Activated B cell treated with CpG ODN at 0.5 μM for 24 hours (primary cell): ENCODE results near the gene DDOST. TPM values are rescaled to one million over a fixed set of nuclear protein-coding genes. Genes with fewer than 3 reads are reported as not detected.

Experiments used
- ATAC-seq: fragments of 200-7000 bp; cut with Tn5 transposase; one replicate; pipeline ENCODE4 v1.10.0; 2021; ENCODE audit warnings: low read depth, mild to moderate bottlenecking, moderate library complexity
- CTCF ChIA-PET: fragments of 350-600 bp; sonication (Branson Sonifier 250); formaldehyde crosslinking; loops from one replicate; lab custom pipeline; 2021; ENCODE audit warnings: antibody characterized with exemption; lab: Charles Lee
- POLR2A ChIA-PET: fragments of 350-600 bp; sonication (Branson Sonifier 250); formaldehyde crosslinking; loops from one replicate; lab custom pipeline; 2021; ENCODE audit warnings: antibody characterized with exemption; lab: Charles Lee
- DNase-seq: peaks from one replicate; pipeline ENCODE4 v3.0.0; 2022
- H3K27ac Mint-ChIP-seq: one replicate; pipeline ENCODE4 v1.8.0; 2020; ENCODE audit warnings: mixed read lengths
- H3K27me3 Mint-ChIP-seq: one replicate; pipeline ENCODE4 v1.8.0; 2021; ENCODE audit warnings: mixed read lengths
- H3K36me3 Mint-ChIP-seq: one replicate; pipeline ENCODE4 v1.8.0; 2021; ENCODE audit warnings: low read depth, mixed read lengths
- H3K4me1 Mint-ChIP-seq: one replicate; pipeline ENCODE4 v1.8.0; 2021; ENCODE audit warnings: mixed read lengths
- H3K4me3 Mint-ChIP-seq: one replicate; pipeline ENCODE4 v1.8.0; 2020; ENCODE audit warnings: mild to moderate bottlenecking, mixed read lengths
- H3K9me3 Mint-ChIP-seq: one replicate; pipeline ENCODE4 v1.8.0; 2020; ENCODE audit warnings: mixed read lengths
- intact Hi-C: fragments of 100-400 bp; cut with micrococcal nuclease; formaldehyde crosslinking; loops from one replicate; pipeline ENCODE4 v1.15.1; 2024
- total RNA-seq: library from RNA; stranded (reverse); gene quantifications from 2 replicates; pipeline ENCODE4 v1.2.3, GENCODE V29; 2022
- TF ChIP-seq, protein P1 (sequence below): fragments of 200-600 bp; IDR thresholded peaks from one replicate; pipeline ENCODE4 v1.8.0; 2022; ENCODE audit warnings: antibody characterized with exemption, mild to moderate bottlenecking

DDOST gene
- total RNA-seq, 1 donor from 2014 or later: 132 TPM

DNA sequence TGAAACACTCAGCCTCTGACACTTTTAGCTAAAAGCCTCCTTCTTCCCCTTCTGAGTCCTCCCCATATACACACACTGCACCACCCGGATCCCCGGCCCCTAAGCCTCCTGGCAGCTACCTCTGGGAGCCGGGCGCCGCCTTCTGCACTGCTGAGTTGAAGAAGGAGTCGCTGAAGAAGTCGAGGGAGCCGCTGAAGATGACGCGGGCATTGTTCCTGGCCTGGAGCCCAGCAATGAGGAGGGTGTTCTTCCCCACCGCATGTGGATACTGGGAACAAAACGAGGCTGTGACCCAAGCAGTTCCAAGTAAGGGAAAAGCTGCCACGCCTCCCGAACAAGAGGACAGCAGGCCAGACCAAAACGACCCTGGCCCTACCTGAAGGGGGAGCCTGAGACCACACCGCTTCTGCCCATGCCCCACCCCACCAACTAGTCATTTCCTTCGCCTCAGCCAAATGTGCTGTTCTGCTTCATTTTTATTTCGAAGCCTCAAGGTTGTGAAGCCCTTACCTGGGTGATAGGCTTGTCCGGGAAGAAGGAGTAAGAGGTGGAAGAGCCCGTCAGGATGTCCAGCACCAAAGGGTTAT, 7.0 kb downstream of the DDOST start:
- POLR2A ChIA-PET: interaction anchor here (0.6 kb wide), 1 partner anchor 133 kb away, joined by 4 read pairs; no protein-coding TSS in a partner anchor
- Mint-ChIP-seq H3K4me3 (no peak overlapping the region), H3K4me1 (peaks cover 3% of the 10 kb centered on the region), H3K27ac (no peak overlapping the region), H3K36me3 (peaks cover 91% of the 10 kb centered on the region), H3K27me3 (no peaks in the 10 kb centered on the region), H3K9me3 (no peaks in the 10 kb centered on the region)
- ATAC-seq (no peak), DNase-seq (no peak)
- intact Hi-C loops: no loop called here
- CTCF ChIA-PET: no interaction called here
- TF ChIP-seq, protein P1, sequence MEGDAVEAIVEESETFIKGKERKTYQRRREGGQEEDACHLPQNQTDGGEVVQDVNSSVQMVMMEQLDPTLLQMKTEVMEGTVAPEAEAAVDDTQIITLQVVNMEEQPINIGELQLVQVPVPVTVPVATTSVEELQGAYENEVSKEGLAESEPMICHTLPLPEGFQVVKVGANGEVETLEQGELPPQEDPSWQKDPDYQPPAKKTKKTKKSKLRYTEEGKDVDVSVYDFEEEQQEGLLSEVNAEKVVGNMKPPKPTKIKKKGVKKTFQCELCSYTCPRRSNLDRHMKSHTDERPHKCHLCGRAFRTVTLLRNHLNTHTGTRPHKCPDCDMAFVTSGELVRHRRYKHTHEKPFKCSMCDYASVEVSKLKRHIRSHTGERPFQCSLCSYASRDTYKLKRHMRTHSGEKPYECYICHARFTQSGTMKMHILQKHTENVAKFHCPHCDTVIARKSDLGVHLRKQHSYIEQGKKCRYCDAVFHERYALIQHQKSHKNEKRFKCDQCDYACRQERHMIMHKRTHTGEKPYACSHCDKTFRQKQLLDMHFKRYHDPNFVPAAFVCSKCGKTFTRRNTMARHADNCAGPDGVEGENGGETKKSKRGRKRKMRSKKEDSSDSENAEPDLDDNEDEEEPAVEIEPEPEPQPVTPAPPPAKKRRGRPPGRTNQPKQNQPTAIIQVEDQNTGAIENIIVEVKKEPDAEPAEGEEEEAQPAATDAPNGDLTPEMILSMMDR: no peak

DNA sequence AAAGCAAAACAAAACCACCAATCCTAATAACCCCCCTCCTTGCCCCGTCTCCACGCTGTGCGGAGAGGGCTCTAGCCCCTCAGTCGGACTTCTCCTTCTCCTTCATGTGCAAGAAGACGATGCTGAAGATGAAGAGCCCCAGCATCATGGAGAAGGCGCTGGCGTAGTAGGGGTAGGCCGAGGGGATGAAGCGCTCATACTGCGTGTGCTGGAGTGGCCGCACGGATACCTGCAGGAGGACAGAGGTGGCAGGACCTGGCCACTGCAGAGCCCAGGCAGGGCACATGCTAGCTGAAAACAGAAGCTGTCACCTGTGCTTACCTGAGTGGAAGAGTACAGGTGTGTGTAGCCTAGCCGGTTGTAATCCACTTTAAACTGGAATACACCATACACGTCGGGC, 8.9 kb downstream of the DDOST start:
- H3K27ac Mint-ChIP-seq: no peak overlapping the region
- H3K4me1 Mint-ChIP-seq: no peaks in the 10 kb centered on the region
- H3K9me3 Mint-ChIP-seq: no peaks in the 10 kb centered on the region
- H3K36me3 Mint-ChIP-seq: peaks cover 85% of the 10 kb centered on the region
- no peak for ATAC-seq
- H3K4me3 Mint-ChIP-seq: no peak overlapping the region
- intact Hi-C loops: no loop called here
- ChIA-PET CTCF (no interaction called here), POLR2A (no interaction called here)
- TF ChIP-seq, protein P1: no peak
- no peaks in the 10 kb centered on the region for H3K27me3 Mint-ChIP-seq
- DNase-seq: no peak

DNA sequence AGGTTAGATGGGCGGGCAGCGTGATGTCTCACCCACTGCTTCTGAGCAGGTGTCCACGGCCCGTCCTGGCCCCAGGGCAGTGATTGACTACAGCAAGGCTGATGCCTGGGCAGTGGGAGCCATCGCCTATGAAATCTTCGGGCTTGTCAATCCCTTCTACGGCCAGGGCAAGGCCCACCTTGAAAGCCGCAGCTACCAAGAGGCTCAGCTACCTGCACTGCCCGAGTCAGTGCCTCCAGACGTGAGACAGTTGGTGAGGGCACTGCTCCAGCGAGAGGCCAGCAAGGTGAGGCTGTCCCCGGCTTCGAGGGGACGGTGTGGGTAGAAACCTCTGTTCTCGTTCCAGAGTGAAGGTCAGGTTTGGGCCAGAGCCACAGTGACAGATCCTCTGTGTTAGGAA, 12.2 kb downstream of the DDOST start:
- ATAC-seq: no peak
- Mint-ChIP-seq H3K36me3 (peaks cover 63% of the 10 kb centered on the region), H3K27ac (no peak overlapping the region), H3K9me3 (no peaks in the 10 kb centered on the region), H3K27me3 (no peaks in the 10 kb centered on the region), H3K4me1 (no peaks in the 10 kb centered on the region), H3K4me3 (no peak overlapping the region)
- no peak for DNase-seq
- CTCF ChIA-PET: no interaction called here
- intact Hi-C loops: no loop called here
- POLR2A ChIA-PET: no interaction called here
- TF ChIP-seq, protein P1: no peak

DNA sequence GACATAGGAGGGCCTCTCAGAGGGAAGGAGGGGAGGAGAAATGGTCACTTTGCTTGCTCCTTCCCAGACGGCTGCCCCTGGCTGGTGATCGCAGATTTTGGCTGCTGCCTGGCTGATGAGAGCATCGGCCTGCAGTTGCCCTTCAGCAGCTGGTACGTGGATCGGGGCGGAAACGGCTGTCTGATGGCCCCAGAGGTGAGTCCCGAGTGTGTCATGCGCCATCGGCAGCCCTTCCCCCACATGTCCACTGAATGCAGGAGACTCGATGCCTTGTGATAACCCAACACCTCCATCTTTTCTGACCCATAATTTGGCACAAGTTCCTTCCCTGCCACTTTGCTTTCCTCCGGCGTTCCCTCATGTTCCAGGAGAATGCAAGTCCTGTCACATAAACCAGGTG, 12.7 kb downstream of the DDOST start:
- Mint-ChIP-seq H3K27me3 (no peaks in the 10 kb centered on the region), H3K9me3 (no peaks in the 10 kb centered on the region), H3K4me3 (no peak overlapping the region), H3K4me1 (no peaks in the 10 kb centered on the region), H3K36me3 (peaks cover 58% of the 10 kb centered on the region), H3K27ac (no peak overlapping the region)
- CTCF ChIA-PET: no interaction called here
- POLR2A ChIA-PET: no interaction called here
- DNase-seq (no peak), ATAC-seq (no peak)
- intact Hi-C loops: no loop called here
- TF ChIP-seq, protein P1: no peak

DNA sequence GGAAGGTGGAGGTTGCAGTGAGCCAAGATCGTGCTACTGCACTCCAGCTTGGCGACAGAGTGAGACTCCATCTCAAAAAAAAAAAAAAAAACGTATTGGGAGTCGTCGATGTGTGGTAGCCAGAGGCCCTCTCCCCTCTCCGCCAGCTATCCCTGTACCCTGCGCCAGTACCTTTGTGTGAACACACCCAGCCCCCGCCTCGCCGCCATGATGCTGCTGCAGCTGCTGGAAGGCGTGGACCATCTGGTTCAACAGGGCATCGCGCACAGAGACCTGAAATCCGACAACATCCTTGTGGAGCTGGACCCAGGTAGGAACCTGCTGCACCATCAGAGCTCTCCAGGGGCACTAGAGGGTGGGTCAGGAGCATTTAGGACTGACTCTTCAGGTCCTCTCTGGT, 15.8 kb downstream of the DDOST start:
- Mint-ChIP-seq H3K27me3 (no peaks in the 10 kb centered on the region), H3K4me3 (no peak overlapping the region), H3K4me1 (peaks cover under 1% of the 10 kb centered on the region), H3K27ac (no peak overlapping the region), H3K9me3 (no peaks in the 10 kb centered on the region), H3K36me3 (peaks cover 32% of the 10 kb centered on the region)
- TF ChIP-seq, protein P1: no peak
- ChIA-PET CTCF (interaction anchor here (1.5 kb wide), 1 partner anchor 12 kb away, joined by 6 read pairs; the partner anchor contains the start of gene PINK1), POLR2A (no interaction called here)
- DNase-seq (no peak), ATAC-seq (no peak)
- intact Hi-C loops: no loop called here
